ENCODE results near the gene KAT14. TPM values are rescaled to one million over a fixed set of nuclear protein-coding genes. Genes with fewer than 3 reads are reported as not detected.

The KAT14 gene
- total and polyA plus RNA-seq, 7 experiments from 2014 or later: 12.3 to 26.7 (median 18.8) TPM

- Histone ChIP-seq H3K27ac (ENCODE audit: low read depth, low read length) (no peak overlapping the region), H3K27me3 (ENCODE audit: control insufficient read depth in 2 of 2, insufficient read depth in 2 of 2, low read length in 2 of 2) (no peaks in the 10 kb centered on the region), H3K4me1 (ENCODE audit: control insufficient read depth in 2 of 2, insufficient read depth in 2 of 2, low read length in 2 of 2) (peaks cover 4 to 5% of the 10 kb centered on the region in 2 donors), H3K9me3 (ENCODE audit: control insufficient read depth in 2 of 3, low read length in 3 of 3) (no peaks in the 10 kb centered on the region), H3K4me3 (ENCODE audit: low read length) (no peak overlapping the region), H3K36me3 (ENCODE audit: control insufficient read depth in 2 of 3, insufficient read depth in 3 of 3, low read length in 3 of 3) (peaks cover 0 to 42% (median 0%) of the 10 kb centered on the region in 3 experiments)
- no peaks in the 10 kb centered on the region for H3K9me3 Mint-ChIP-seq
- DNase-seq (no peak), ATAC-seq (no peak)
- POLR2A ChIA-PET: interaction anchor here (0.6 kb wide), 1 partner anchor 23 kb away, joined by 3 read pairs; no protein-coding TSS in a partner anchor
- peak overlapping the region in 1 of 10 donors; percentile 14 for H3K4me3 Mint-ChIP-seq
- CTCF ChIA-PET: interaction anchor here (0.5 to 0.6 kb wide), 2 partner anchors 30 to 656 kb away, joined by 3 to 5 read pairs; no protein-coding TSS in a partner anchor
- H3K36me3 Mint-ChIP-seq: peaks cover 8 to 39% (median 12%) of the 10 kb centered on the region in 5 donors
- H3K27ac Mint-ChIP-seq: no peak overlapping the region
- intact Hi-C loops (cut with micrococcal nuclease): no loop called here
- H3K27me3 Mint-ChIP-seq: no peaks in the 10 kb centered on the region
- peaks cover 13 to 43% (median 31%) of the 10 kb centered on the region in 7 donors for H3K4me1 Mint-ChIP-seq
Observed at GRCh38 chr20:18144541-18145099, 7.0 kb downstream of the KAT14 start.

- Mint-ChIP-seq H3K36me3 (peaks cover 5 to 61% (median 19%) of the 10 kb centered on the region in 5 donors), H3K27me3 (no peaks in the 10 kb centered on the region), H3K27ac (no peak overlapping the region), H3K4me3 (no peak overlapping the region), H3K4me1 (peaks cover 0 to 15% (median 0%) of the 10 kb centered on the region in 7 donors), H3K9me3 (no peaks in the 10 kb centered on the region)
- no peak overlapping the region for H3K4me3 ChIP-seq (ENCODE audit: low read length)
- no peaks in the 10 kb centered on the region for H3K4me1 ChIP-seq (ENCODE audit: control insufficient read depth in 2 of 2, insufficient read depth in 2 of 2, low read length in 2 of 2)
- H3K27ac ChIP-seq (ENCODE audit: low read depth, low read length): no peak overlapping the region
- H3K27me3 ChIP-seq (ENCODE audit: control insufficient read depth in 2 of 2, insufficient read depth in 2 of 2, low read length in 2 of 2): no peaks in the 10 kb centered on the region
- peaks cover 10 to 59% (median 10%) of the 10 kb centered on the region in 3 experiments for H3K36me3 ChIP-seq (ENCODE audit: control insufficient read depth in 2 of 3, insufficient read depth in 3 of 3, low read length in 3 of 3)
- ATAC-seq (no peak), DNase-seq (no peak)
- intact Hi-C loops (cut with micrococcal nuclease): no loop called here
- ChIA-PET POLR2A (interaction anchor here (1.5 kb wide), 1 partner anchor 16 kb away, joined by 4 read pairs; no protein-coding TSS in a partner anchor), CTCF (interaction anchor here (1.1 kb wide), 1 partner anchor 13 kb away, joined by 3 read pairs; no protein-coding TSS in a partner anchor)
- H3K9me3 ChIP-seq (ENCODE audit: control insufficient read depth in 2 of 3, low read length in 3 of 3): no peaks in the 10 kb centered on the region
Observed at GRCh38 chr20:18154342-18154741, 16.7 kb downstream of the KAT14 start.

GRCh38 chr20:18156045-18156444 lies 18.4 kb downstream of the KAT14 start:
- H3K4me1 Mint-ChIP-seq: peaks cover 0 to 13% (median 0%) of the 10 kb centered on the region in 7 donors
- H3K27me3 Mint-ChIP-seq: no peaks in the 10 kb centered on the region
- Histone ChIP-seq H3K9me3 (ENCODE audit: control insufficient read depth in 2 of 3, low read length in 3 of 3) (no peaks in the 10 kb centered on the region), H3K4me3 (ENCODE audit: low read length) (no peak overlapping the region), H3K27me3 (ENCODE audit: control insufficient read depth in 2 of 2, insufficient read depth in 2 of 2, low read length in 2 of 2) (no peaks in the 10 kb centered on the region), H3K27ac (ENCODE audit: low read depth, low read length) (no peak overlapping the region), H3K36me3 (ENCODE audit: control insufficient read depth in 2 of 3, insufficient read depth in 3 of 3, low read length in 3 of 3) (peaks cover 10 to 50% (median 12%) of the 10 kb centered on the region in 3 experiments), H3K4me1 (ENCODE audit: control insufficient read depth in 2 of 2, insufficient read depth in 2 of 2, low read length in 2 of 2) (no peaks in the 10 kb centered on the region)
- no peak for DNase-seq
- intact Hi-C loops (cut with micrococcal nuclease): no loop called here
- ChIA-PET POLR2A (no interaction called here), CTCF (no interaction called here)
- peaks cover 5 to 52% (median 23%) of the 10 kb centered on the region in 5 donors for H3K36me3 Mint-ChIP-seq
- H3K9me3 Mint-ChIP-seq: no peaks in the 10 kb centered on the region
- H3K27ac Mint-ChIP-seq: no peak overlapping the region
- ATAC-seq: no peak
- H3K4me3 Mint-ChIP-seq: no peak overlapping the region

- H3K9me3 ChIP-seq (ENCODE audit: control insufficient read depth in 2 of 3, low read length in 3 of 3): no peaks in the 10 kb centered on the region
- H3K27me3 Mint-ChIP-seq: no peaks in the 10 kb centered on the region
- ChIA-PET CTCF (interaction anchor here (0.6 kb wide), 1 partner anchor 45 kb away, joined by 3 read pairs; no protein-coding TSS in a partner anchor), POLR2A (no interaction called here)
- peaks cover 25 to 71% (median 63%) of the 10 kb centered on the region in 7 donors for H3K4me1 Mint-ChIP-seq
- peak overlapping the region in 6 of 10 donors; percentile 4 to 39 (median 18) for H3K4me3 Mint-ChIP-seq
- peaks cover 10 to 16% of the 10 kb centered on the region in 2 donors for H3K4me1 ChIP-seq (ENCODE audit: control insufficient read depth in 2 of 2, insufficient read depth in 2 of 2, low read length in 2 of 2)
- DNase-seq (no peak), ATAC-seq (no peak)
- H3K4me3 ChIP-seq (ENCODE audit: low read length): no peak overlapping the region
- H3K27ac Mint-ChIP-seq: peak overlapping the region in 6 of 9 donors; percentile 32 to 66 (median 52)
- H3K9me3 Mint-ChIP-seq: no peaks in the 10 kb centered on the region
- intact Hi-C loops (cut with micrococcal nuclease): no loop called here
- no peak overlapping the region for H3K27ac ChIP-seq (ENCODE audit: low read depth, low read length)
- peaks cover 0 to 40% (median 2%) of the 10 kb centered on the region in 3 experiments for H3K36me3 ChIP-seq (ENCODE audit: control insufficient read depth in 2 of 3, insufficient read depth in 3 of 3, low read length in 3 of 3)
- no peaks in the 10 kb centered on the region for H3K27me3 ChIP-seq (ENCODE audit: control insufficient read depth in 2 of 2, insufficient read depth in 2 of 2, low read length in 2 of 2)
- peaks cover 18 to 65% (median 26%) of the 10 kb centered on the region in 5 donors for H3K36me3 Mint-ChIP-seq
Observed at GRCh38 chr20:18164356-18164755, 26.7 kb downstream of the KAT14 start.

GRCh38 chr20:18165553-18165952 lies 27.9 kb downstream of the KAT14 start:
- H3K27me3 Mint-ChIP-seq: no peaks in the 10 kb centered on the region
- H3K36me3 ChIP-seq (ENCODE audit: control insufficient read depth in 2 of 3, insufficient read depth in 3 of 3, low read length in 3 of 3): peaks cover 0 to 46% (median 0%) of the 10 kb centered on the region in 3 experiments
- no peaks in the 10 kb centered on the region for H3K9me3 ChIP-seq (ENCODE audit: control insufficient read depth in 2 of 3, low read length in 3 of 3)
- no peaks in the 10 kb centered on the region for H3K9me3 Mint-ChIP-seq
- peak overlapping the region; percentile 29 to 71 (median 60) for H3K4me3 Mint-ChIP-seq
- peaks cover 10 to 16% of the 10 kb centered on the region in 2 donors for H3K4me1 ChIP-seq (ENCODE audit: control insufficient read depth in 2 of 2, insufficient read depth in 2 of 2, low read length in 2 of 2)
- H3K36me3 Mint-ChIP-seq: peaks cover 19 to 70% (median 32%) of the 10 kb centered on the region in 5 donors
- ChIA-PET POLR2A (no interaction called here), CTCF (no interaction called here)
- no peak for ATAC-seq
- no peak overlapping the region for H3K4me3 ChIP-seq (ENCODE audit: low read length)
- peak overlapping the region; percentile 48 for H3K27ac ChIP-seq (ENCODE audit: low read depth, low read length)
- H3K4me1 Mint-ChIP-seq: peaks cover 25 to 77% (median 69%) of the 10 kb centered on the region in 7 donors
- intact Hi-C loops (cut with micrococcal nuclease): no loop called here
- peak overlapping the region in 8 of 9 donors; percentile 22 to 87 (median 60) for H3K27ac Mint-ChIP-seq
- peak in 1 of 9 donors; percentile 0 for DNase-seq
- H3K27me3 ChIP-seq (ENCODE audit: control insufficient read depth in 2 of 2, insufficient read depth in 2 of 2, low read length in 2 of 2): no peaks in the 10 kb centered on the region

- no peak for ATAC-seq
- peaks cover 26 to 78% (median 39%) of the 10 kb centered on the region in 5 donors for H3K36me3 Mint-ChIP-seq
- H3K27me3 Mint-ChIP-seq: no peaks in the 10 kb centered on the region
- intact Hi-C loops (cut with micrococcal nuclease): no loop called here
- Histone ChIP-seq H3K4me1 (ENCODE audit: control insufficient read depth in 2 of 2, insufficient read depth in 2 of 2, low read length in 2 of 2) (peaks cover 10 to 16% of the 10 kb centered on the region in 2 donors), H3K4me3 (ENCODE audit: low read length) (no peak overlapping the region), H3K27me3 (ENCODE audit: control insufficient read depth in 2 of 2, insufficient read depth in 2 of 2, low read length in 2 of 2) (no peaks in the 10 kb centered on the region), H3K9me3 (ENCODE audit: control insufficient read depth in 2 of 3, low read length in 3 of 3) (no peaks in the 10 kb centered on the region), H3K36me3 (ENCODE audit: control insufficient read depth in 2 of 3, insufficient read depth in 3 of 3, low read length in 3 of 3) (peaks cover 0 to 46% (median 0%) of the 10 kb centered on the region in 3 experiments), H3K27ac (ENCODE audit: low read depth, low read length) (no peak overlapping the region)
- H3K9me3 Mint-ChIP-seq: no peaks in the 10 kb centered on the region
- peak overlapping the region in 8 of 9 donors; percentile 12 to 87 (median 44) for H3K27ac Mint-ChIP-seq
- peaks cover 25 to 83% (median 76%) of the 10 kb centered on the region in 7 donors for H3K4me1 Mint-ChIP-seq
- DNase-seq: no peak
- H3K4me3 Mint-ChIP-seq: peak overlapping the region in 6 of 10 donors; percentile 6 to 67 (median 52)
- POLR2A ChIA-PET: interaction anchor here (0.6 kb wide), 1 partner anchor 74 kb away, joined by 6 read pairs; no protein-coding TSS in a partner anchor
- CTCF ChIA-PET: no interaction called here
Observed at GRCh38 chr20:18166241-18166881, 28.7 kb downstream of the KAT14 start.

All from naive thymus-derived CD4-positive, alpha-beta T cell (primary cell).